RWPE1 (cell line): ENCODE measurements around the gene COX6A2.

ENCODE experiments used
- CTCF ChIA-PET: fragments of 350-600 bp; sonication (Branson Sonifier 250); formaldehyde crosslinking; extraction: SDS; loops from one replicate; lab custom pipeline; 2021; lab: Yijun Ruan, JAX
- POLR2A ChIA-PET: fragments of 400-600 bp; formaldehyde crosslinking; extraction: SDS; loops from one replicate; lab custom pipeline; 2020; ENCODE audit warnings: antibody characterized with exemption; ENCODE audit not compliant: low non-redundant PET; lab: Yijun Ruan, JAX
- DNase-seq: peaks from one replicate; pipeline ENCODE4 v3.0.0; 2012; ENCODE audit warnings: low spot score
- H3K27ac ChIP-seq: fragments of 450-650 bp; 2 replicates; pipeline ENCODE4 v1.5.1; 2017
- CTCF ChIP-seq: fragments of 450-650 bp; conservative IDR thresholded peaks from 2 replicates; pipeline ENCODE4 v1.5.1; 2017; ENCODE audit warnings: low read depth, mild to moderate bottlenecking

COX6A2 gene

GRCh38 chr16:31413381-31413780, 14.8 kb downstream of the COX6A2 start:
- no peak overlapping the region for H3K27ac ChIP-seq
- POLR2A ChIA-PET: no interaction called here
- CTCF ChIA-PET: interaction anchor here (0.6 kb wide), 1 partner anchor 80 kb away, joined by 3 read pairs; no protein-coding TSS in a partner anchor
- no peak for DNase-seq
- TF ChIP-seq CTCF: no peak

GRCh38 chr16:31412750-31413149, 15.4 kb downstream of the COX6A2 start:
- POLR2A ChIA-PET: no interaction called here
- no peak for TF ChIP-seq CTCF
- DNase-seq: no peak
- CTCF ChIA-PET: no interaction called here
- H3K27ac ChIP-seq: no peak overlapping the region

- no peak overlapping the region for H3K27ac ChIP-seq
- no peak for TF ChIP-seq CTCF
- no peak for DNase-seq
- ChIA-PET POLR2A (no interaction called here), CTCF (interaction anchor here (0.6 kb wide), 1 partner anchor 102 kb away, joined by 5 read pairs; no protein-coding TSS in a partner anchor)
Measured at GRCh38 chr16:31411024-31411844, 16.9 kb downstream of the COX6A2 start.

GRCh38 chr16:31410082-31410481, 18.1 kb downstream of the COX6A2 start:
- no peak overlapping the region for H3K27ac ChIP-seq
- ChIA-PET POLR2A (no interaction called here), CTCF (no interaction called here)
- no peak for TF ChIP-seq CTCF
- DNase-seq: no peak

- POLR2A ChIA-PET: no interaction called here
- H3K27ac ChIP-seq: no peak overlapping the region
- no peak for DNase-seq
- CTCF ChIA-PET: interaction anchor here (0.5 kb wide), 1 partner anchor 48 kb away, joined by 6 read pairs; no protein-coding TSS in a partner anchor
- TF ChIP-seq CTCF: no peak
Measured at GRCh38 chr16:31409433-31409832, 18.7 kb downstream of the COX6A2 start.

GRCh38 chr16:31407406-31407805, 20.8 kb downstream of the COX6A2 start:
- DNase-seq: no peak
- no peak for TF ChIP-seq CTCF
- H3K27ac ChIP-seq: no peak overlapping the region
- CTCF ChIA-PET: interaction anchor here (0.7 kb wide), 1 partner anchor 18 kb away, joined by 3 read pairs; no protein-coding TSS in a partner anchor
- POLR2A ChIA-PET: no interaction called here
